Smooth muscle cell (in vitro differentiated cells): ENCODE data around the gene ZNF512. TPM values are rescaled to one million over a fixed set of nuclear protein-coding genes. Genes with fewer than 3 reads are reported as not detected.
"Not testable (repeated sequence)": the region's sequence is repeated elsewhere in the genome, so short reads cannot be mapped to it uniquely, and the experiment has no call there.

Experiments used
- DNase-seq: peaks from one replicate; lab custom pipeline; 2025; ENCODE audit not compliant: unreplicated experiment; lab: John Stamatoyannopoulos, UW
- H2AFZ ChIP-seq: fragments of 200-600 bp; sonication (generic); 2 replicates; pipeline ENCODE4 v1.6.0; 2016; ENCODE audit warnings: antibody characterized with exemption, low read depth, mild to moderate bottlenecking
- H3F3A ChIP-seq: fragments of 200-600 bp; sonication (generic); 2 replicates; pipeline ENCODE4 v1.6.0; 2017; ENCODE audit warnings: antibody characterized with exemption, low read depth
- H3K27ac ChIP-seq: fragments of 200-600 bp; sonication (generic); 2 replicates; pipeline ENCODE4 v1.5.1; 2016; ENCODE audit warnings: low read depth, mild to moderate bottlenecking
- H3K27me3 ChIP-seq: fragments of 200-600 bp; sonication (generic); 2 replicates; pipeline ENCODE4 v1.6.1; 2016; ENCODE audit warnings: low read depth, mild to moderate bottlenecking
- H3K36me3 ChIP-seq: fragments of 200-600 bp; sonication (generic); 2 replicates; pipeline ENCODE4 v1.5.1; 2016; ENCODE audit warnings: low read depth
- H3K4me1 ChIP-seq: fragments of 200-600 bp; sonication (generic); 2 replicates; pipeline ENCODE4 v1.5.1; 2016; ENCODE audit warnings: low read depth
- H3K4me2 ChIP-seq: fragments of 200-600 bp; sonication (generic); 2 replicates; pipeline ENCODE4 v1.6.0; 2016; ENCODE audit warnings: mild to moderate bottlenecking
- H3K4me3 ChIP-seq: fragments of 200-600 bp; sonication (generic); 2 replicates; pipeline ENCODE4 v1.5.1; 2016; ENCODE audit warnings: mild to moderate bottlenecking
- H3K79me2 ChIP-seq: fragments of 200-600 bp; sonication (generic); 2 replicates; pipeline ENCODE4 v1.6.0; 2016; ENCODE audit warnings: low read depth, mild to moderate bottlenecking
- H3K9ac ChIP-seq: fragments of 200-600 bp; sonication (generic); 2 replicates; pipeline ENCODE4 v1.6.0; 2016; ENCODE audit warnings: low read depth
- H3K9me3 ChIP-seq: fragments of 200-600 bp; sonication (generic); replicated peaks from 2 replicates; pipeline ENCODE4 v1.5.1; 2016; ENCODE audit warnings: low read depth
- H4K20me1 ChIP-seq: fragments of 200-600 bp; sonication (generic); 2 replicates; pipeline ENCODE4 v1.6.0; 2016; ENCODE audit warnings: low read depth
- WGBS: methylation state at CpG from one replicate; pipeline ENCODE4 v1.1.7; 2016; ENCODE audit warnings: low lambda C conversion rate; 5-methylcytosine and 5-hydroxymethylcytosine counted together
- polyA plus RNA-seq: library from polyadenylated mRNA; unstranded; fragments of >200 nt; fragmentation: Nextera tagmentation; extraction: Ambion mirVana; gene quantifications from 2 replicates; pipeline ENCODE4 v1.2.1, GENCODE V29; 2016
- total RNA-seq: library from RNA; depleted of rRNA; stranded (reverse); fragments of >200 nt; gene quantifications from 2 replicates; pipeline ENCODE4 v1.2.3, GENCODE V29; 2014
- TF ChIP-seq, protein P1 (sequence below): fragments of 200-600 bp; sonication (generic); IDR thresholded peaks from 2 replicates; pipeline ENCODE4 v1.5.1; 2017; ENCODE audit warnings: borderline replicate concordance, mild to moderate bottlenecking, antibody characterized with exemption; ENCODE audit not compliant: insufficient read depth, poor library complexity, severe bottlenecking

Gene ZNF512
- total and polyA plus RNA-seq, 2 experiments from 2014 or later = 12.2 to 15.6 TPM

DNA sequence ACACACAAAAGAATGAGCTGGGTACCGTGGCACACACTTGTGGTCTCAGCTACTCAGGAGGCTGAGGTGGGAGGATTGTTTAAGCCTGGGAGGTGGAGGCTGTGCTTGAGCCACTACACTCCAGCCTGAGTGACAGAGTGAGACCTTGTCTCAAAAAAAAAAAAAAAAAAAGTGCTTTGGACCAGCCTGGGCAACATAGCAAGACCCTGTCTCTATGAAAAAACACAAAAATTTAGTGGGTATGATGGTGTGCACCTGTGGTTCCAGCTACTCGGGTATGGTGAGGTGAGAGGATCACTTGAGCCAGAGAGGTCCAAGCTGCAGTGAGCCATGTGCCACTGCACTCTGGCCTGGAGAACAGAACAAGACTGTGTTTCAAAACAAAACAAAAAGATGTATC lies 10.4 kb downstream of the ZNF512 start:
- Histone ChIP-seq H3K4me1 (no peaks in the 10 kb centered on the region), H3K9ac (no peak overlapping the region), H2AFZ (no peak overlapping the region), H3K4me3 (no peak overlapping the region), H3K4me2 (no peak overlapping the region), H3K79me2 (peaks cover 95% of the 10 kb centered on the region), H3K27ac (no peak overlapping the region), H3K36me3 (no peaks in the 10 kb centered on the region), H3K9me3 (peaks cover 14% of the 10 kb centered on the region), H3F3A (no peaks in the 10 kb centered on the region), H4K20me1 (peaks cover 38% of the 10 kb centered on the region), H3K27me3 (no peaks in the 10 kb centered on the region)
- WGBS = 95% methylated on average over 2 of the region's 2 CpGs
- no peak for DNase-seq
- TF ChIP-seq, protein P1, sequence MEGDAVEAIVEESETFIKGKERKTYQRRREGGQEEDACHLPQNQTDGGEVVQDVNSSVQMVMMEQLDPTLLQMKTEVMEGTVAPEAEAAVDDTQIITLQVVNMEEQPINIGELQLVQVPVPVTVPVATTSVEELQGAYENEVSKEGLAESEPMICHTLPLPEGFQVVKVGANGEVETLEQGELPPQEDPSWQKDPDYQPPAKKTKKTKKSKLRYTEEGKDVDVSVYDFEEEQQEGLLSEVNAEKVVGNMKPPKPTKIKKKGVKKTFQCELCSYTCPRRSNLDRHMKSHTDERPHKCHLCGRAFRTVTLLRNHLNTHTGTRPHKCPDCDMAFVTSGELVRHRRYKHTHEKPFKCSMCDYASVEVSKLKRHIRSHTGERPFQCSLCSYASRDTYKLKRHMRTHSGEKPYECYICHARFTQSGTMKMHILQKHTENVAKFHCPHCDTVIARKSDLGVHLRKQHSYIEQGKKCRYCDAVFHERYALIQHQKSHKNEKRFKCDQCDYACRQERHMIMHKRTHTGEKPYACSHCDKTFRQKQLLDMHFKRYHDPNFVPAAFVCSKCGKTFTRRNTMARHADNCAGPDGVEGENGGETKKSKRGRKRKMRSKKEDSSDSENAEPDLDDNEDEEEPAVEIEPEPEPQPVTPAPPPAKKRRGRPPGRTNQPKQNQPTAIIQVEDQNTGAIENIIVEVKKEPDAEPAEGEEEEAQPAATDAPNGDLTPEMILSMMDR = no peak

DNA sequence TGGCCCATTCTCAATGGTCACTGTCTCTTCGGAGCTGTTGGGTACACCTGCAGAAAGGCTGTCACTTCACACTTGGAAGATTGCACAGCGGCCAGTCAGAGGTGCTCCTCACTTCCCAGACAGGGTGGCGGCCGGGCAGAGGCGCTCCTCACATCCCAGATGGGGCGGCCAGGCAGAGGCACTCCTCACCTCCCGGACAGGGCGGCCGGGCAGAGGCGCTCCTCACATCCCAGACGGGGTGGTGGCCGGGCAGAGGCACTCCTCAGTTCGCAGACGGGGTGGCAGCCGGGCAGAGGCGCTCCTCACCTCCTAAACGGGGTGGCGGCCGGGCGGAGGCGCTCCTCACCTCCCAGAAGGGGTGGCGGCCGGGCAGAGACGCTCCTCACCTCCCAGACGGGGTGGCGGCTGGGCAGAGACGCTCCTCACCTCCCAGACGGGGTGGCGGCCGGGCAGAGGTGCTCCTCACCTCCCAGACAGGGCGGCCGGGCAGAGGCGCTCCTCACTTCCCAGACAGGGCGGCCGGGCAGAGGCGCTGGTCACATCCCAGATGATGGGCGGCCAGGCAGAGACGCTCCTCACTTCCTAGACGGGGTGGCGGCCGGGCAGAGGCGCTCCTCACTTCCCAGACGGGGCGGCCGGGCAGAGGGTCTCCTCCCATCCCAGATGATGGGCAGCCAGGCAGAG lies 11.3 kb downstream of the ZNF512 start:
- H3K27ac ChIP-seq, H3K4me3 ChIP-seq, H3K4me2 ChIP-seq, H3K9me3 ChIP-seq, H2AFZ ChIP-seq, H3K36me3 ChIP-seq, H3K27me3 ChIP-seq, H3K9ac ChIP-seq, H3F3A ChIP-seq, DNase-seq, H3K4me1 ChIP-seq: not testable (repeated sequence)
- Histone ChIP-seq H3K79me2 (peaks cover 93% of the 10 kb centered on the region), H4K20me1 (peaks cover 45% of the 10 kb centered on the region)
- WGBS = 98% methylated on average over 45 of the region's 45 CpGs

DNA sequence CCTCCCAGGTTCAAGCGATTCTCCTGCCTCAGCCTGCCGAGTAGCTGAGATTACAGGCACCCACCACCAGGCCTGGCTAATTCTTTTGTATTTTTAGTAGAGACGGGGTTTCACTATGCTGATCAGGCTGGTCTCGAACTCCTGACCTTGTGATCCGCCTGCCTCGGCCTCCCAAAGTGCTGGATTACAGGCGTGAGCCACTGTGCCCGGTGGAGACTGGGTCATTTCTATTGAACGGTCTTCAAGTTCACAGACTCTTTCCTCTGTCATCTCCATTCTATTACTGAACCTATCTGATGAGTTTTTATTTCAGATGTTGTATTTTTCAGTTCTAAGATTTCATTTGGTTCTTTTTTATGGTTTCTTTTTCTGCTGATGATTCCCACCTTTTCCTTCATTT lies 12.6 kb downstream of the ZNF512 start:
- DNase-seq, H3K27ac ChIP-seq: not testable (repeated sequence)
- WGBS = over 99% methylated on average over 9 of the region's 9 CpGs

DNA sequence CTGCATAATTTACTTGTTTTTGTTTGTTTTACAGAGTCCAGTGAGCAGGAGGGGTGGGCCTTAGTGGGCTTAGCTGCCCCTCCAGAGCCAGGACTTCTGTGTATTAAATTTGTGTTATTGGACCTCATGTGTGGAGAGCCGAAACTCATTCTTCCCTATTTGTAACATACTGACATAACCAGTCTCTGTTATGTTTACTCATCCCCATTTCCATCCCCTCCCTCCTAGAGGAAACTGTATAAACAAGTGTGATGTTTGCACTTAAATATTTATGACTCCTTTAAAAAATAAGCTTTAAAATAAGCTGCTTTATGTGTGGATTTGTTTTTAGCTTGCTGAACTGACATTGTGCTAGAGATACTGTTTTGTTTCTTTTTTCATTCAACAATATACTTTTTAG lies 13.8 kb downstream of the ZNF512 start:
- H3K27ac ChIP-seq = no peak overlapping the region
- no peaks in the 10 kb centered on the region for H3K9me3 ChIP-seq
- no peak for DNase-seq
- H3K4me2 ChIP-seq = no peak overlapping the region
- H3K4me3 ChIP-seq = no peak overlapping the region
- TF ChIP-seq, protein P1 = no peak
- H3K79me2 ChIP-seq = peaks cover 73% of the 10 kb centered on the region
- H3K36me3 ChIP-seq = no peaks in the 10 kb centered on the region
- H3K9ac ChIP-seq = no peak overlapping the region
- no peaks in the 10 kb centered on the region for H3K27me3 ChIP-seq
- no peaks in the 10 kb centered on the region for H3K4me1 ChIP-seq
- 94% methylated on average over 1 of the region's 1 CpG for WGBS
- H2AFZ ChIP-seq = no peak overlapping the region
- peaks cover 68% of the 10 kb centered on the region for H4K20me1 ChIP-seq
- H3F3A ChIP-seq = no peaks in the 10 kb centered on the region

More for the DNA sequence above, 12.6 kb downstream of the ZNF512 start:
- not testable (repeated sequence) for H2AFZ ChIP-seq, H3F3A ChIP-seq, H3K27me3 ChIP-seq, H3K4me2 ChIP-seq, H3K9ac ChIP-seq, H3K4me1 ChIP-seq, H3K36me3 ChIP-seq, H3K4me3 ChIP-seq, H3K9me3 ChIP-seq
- Histone ChIP-seq H3K79me2 (peaks cover 86% of the 10 kb centered on the region), H4K20me1 (peaks cover 57% of the 10 kb centered on the region)

DNA sequence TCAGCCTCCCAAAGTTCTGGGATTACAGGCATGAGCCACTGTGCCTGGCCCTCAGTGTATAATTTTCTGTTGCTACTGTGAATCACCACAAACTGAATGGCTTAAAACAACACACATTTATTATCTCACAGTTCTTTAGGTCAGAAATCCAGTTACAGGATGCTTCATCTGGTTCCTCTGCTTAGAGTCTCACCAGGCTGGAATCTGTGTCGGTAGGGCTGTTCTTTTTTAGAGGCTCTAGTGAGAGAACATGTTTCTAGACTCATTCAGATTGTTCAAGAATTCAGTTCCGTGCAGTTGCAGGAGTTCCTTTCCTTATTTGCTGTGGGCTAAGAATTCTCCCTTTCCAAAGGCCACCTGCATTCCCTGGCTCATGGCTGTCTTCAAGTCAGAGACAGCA lies 23.8 kb downstream of the ZNF512 start:
- H3K27ac ChIP-seq = no peak overlapping the region

More for the DNA sequence above, 23.8 kb downstream of the ZNF512 start:
- H4K20me1 ChIP-seq = peaks cover 9% of the 10 kb centered on the region
- no peaks in the 10 kb centered on the region for H3K4me1 ChIP-seq
- H3K9me3 ChIP-seq = no peaks in the 10 kb centered on the region
- H3K9ac ChIP-seq = no peak overlapping the region
- no peaks in the 10 kb centered on the region for H3F3A ChIP-seq
- no peaks in the 10 kb centered on the region for H3K27me3 ChIP-seq
- H2AFZ ChIP-seq = no peak overlapping the region
- no peak overlapping the region for H3K4me3 ChIP-seq
- peaks cover 10% of the 10 kb centered on the region for H3K36me3 ChIP-seq
- no peaks in the 10 kb centered on the region for H3K79me2 ChIP-seq
- WGBS = 90% methylated on average over 2 of the region's 2 CpGs
- TF ChIP-seq, protein P1 = no peak
- DNase-seq = no peak
- no peak overlapping the region for H3K4me2 ChIP-seq
